Parathyroid adenoma (tissue), 2 donors: Measurements from ENCODE around the gene EIF2AK2.

Source experiments
- H2AFZ ChIP-seq: fragments of 300-600 bp; sonication (generic); one replicate; pipeline ENCODE4 v1.7.0; 2017; ENCODE audit warnings: antibody characterized with exemption, mild to moderate bottlenecking
- H3K27ac ChIP-seq: fragments of 300-600 bp; sonication (generic); one replicate; pipeline ENCODE4 v1.7.0; 2017
- H3K27me3 ChIP-seq: fragments of 300-600 bp; sonication (generic); one replicate; pipeline ENCODE4 v1.7.0; 2017; ENCODE audit warnings: low read length; ENCODE audit not compliant: control insufficient read depth, insufficient read depth
- H3K36me3 ChIP-seq: fragments of 300-600 bp; sonication (generic); one replicate; pipeline ENCODE4 v1.7.0; 2017; ENCODE audit warnings: low read length; ENCODE audit not compliant: control insufficient read depth, insufficient read depth
- H3K4me1 ChIP-seq: fragments of 300-600 bp; sonication (generic); one replicate; pipeline ENCODE4 v1.7.0; 2017; ENCODE audit warnings: control low read depth
- H3K4me2 ChIP-seq: fragments of 300-600 bp; sonication (generic); one replicate; pipeline ENCODE4 v1.7.0; 2017; ENCODE audit warnings: low read length
- H3K4me3 ChIP-seq: fragments of 300-600 bp; sonication (generic); one replicate; pipeline ENCODE4 v1.7.0; 2017; ENCODE audit warnings: low read depth, low read length
- H3K79me2 ChIP-seq: fragments of 300-600 bp; sonication (generic); one replicate; pipeline ENCODE4 v1.7.0; 2017; ENCODE audit warnings: control low read depth
- H3K9ac ChIP-seq: fragments of 300-600 bp; sonication (generic); one replicate; pipeline ENCODE4 v1.7.0; 2017; ENCODE audit warnings: mild to moderate bottlenecking
- H3K9me3 ChIP-seq: fragments of 300-600 bp; sonication (generic); one replicate; pipeline ENCODE4 v1.7.0; 2017; ENCODE audit warnings: low read length; ENCODE audit not compliant: control insufficient read depth
- TF ChIP-seq, protein P1 (sequence below): fragments of 300-600 bp; sonication (generic); IDR thresholded peaks from one replicate; pipeline ENCODE4 v1.7.0; 2017; ENCODE audit warnings: antibody characterized with exemption, mild to moderate bottlenecking
- donor health status: primary hyperparathyroidism.

Gene EIF2AK2

DNA sequence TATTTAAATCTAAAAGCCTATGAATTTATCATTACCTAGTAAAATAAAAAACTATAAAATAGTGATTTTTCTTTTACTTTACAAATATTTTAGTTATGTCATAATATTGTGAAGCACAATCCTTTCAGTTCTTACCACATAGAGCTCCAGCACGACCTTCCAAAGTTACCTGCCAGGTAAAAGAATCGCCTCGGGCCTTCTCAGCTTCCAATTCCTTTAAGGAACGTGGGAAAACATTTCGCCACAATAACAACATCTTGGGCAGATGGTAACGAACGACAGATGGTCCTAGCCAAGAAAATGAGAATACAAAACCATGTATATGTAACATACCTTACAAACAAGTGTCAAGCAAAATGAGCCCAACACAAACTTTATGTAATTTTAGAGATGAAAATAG lies 96.3 kb downstream of the EIF2AK2 start:
- Histone ChIP-seq H3K79me2 (no peaks in the 10 kb centered on the region), H3K27ac (no peak overlapping the region), H2AFZ (no peak overlapping the region), H3K36me3 (no peaks in the 10 kb centered on the region), H3K27me3 (no peaks in the 10 kb centered on the region), H3K4me1 (no peaks in the 10 kb centered on the region), H3K4me3 (no peak overlapping the region), H3K9ac (no peak overlapping the region), H3K9me3 (no peaks in the 10 kb centered on the region), H3K4me2 (no peak overlapping the region)
- TF ChIP-seq, protein P1, sequence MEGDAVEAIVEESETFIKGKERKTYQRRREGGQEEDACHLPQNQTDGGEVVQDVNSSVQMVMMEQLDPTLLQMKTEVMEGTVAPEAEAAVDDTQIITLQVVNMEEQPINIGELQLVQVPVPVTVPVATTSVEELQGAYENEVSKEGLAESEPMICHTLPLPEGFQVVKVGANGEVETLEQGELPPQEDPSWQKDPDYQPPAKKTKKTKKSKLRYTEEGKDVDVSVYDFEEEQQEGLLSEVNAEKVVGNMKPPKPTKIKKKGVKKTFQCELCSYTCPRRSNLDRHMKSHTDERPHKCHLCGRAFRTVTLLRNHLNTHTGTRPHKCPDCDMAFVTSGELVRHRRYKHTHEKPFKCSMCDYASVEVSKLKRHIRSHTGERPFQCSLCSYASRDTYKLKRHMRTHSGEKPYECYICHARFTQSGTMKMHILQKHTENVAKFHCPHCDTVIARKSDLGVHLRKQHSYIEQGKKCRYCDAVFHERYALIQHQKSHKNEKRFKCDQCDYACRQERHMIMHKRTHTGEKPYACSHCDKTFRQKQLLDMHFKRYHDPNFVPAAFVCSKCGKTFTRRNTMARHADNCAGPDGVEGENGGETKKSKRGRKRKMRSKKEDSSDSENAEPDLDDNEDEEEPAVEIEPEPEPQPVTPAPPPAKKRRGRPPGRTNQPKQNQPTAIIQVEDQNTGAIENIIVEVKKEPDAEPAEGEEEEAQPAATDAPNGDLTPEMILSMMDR = no peak

DNA sequence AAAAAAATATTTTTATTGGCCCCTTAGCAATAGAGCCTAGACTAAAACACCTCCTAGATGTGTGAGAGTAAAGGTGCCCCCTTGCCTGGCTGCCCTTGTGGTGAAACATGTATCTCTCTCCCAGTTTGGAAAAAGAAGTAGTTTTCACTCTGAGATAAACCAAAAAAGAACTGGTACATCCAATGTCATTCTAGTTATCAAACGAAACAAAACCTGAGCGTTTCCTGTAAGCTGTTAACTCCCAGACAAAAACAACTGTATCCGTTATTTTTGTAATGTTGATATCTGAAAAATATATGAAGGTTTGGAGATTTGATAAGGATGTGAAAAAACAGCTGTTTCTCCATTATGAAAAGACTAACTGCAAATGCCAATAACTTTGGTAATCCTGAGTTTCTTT lies 96.9 kb downstream of the EIF2AK2 start:
- TF ChIP-seq, protein P1 = no peak
- no peak overlapping the region for H3K4me3 ChIP-seq
- H3K4me2 ChIP-seq = no peak overlapping the region
- no peaks in the 10 kb centered on the region for H3K4me1 ChIP-seq
- H3K36me3 ChIP-seq = no peaks in the 10 kb centered on the region
- H3K9me3 ChIP-seq = no peaks in the 10 kb centered on the region
- no peak overlapping the region for H2AFZ ChIP-seq
- H3K27me3 ChIP-seq = no peaks in the 10 kb centered on the region
- no peak overlapping the region for H3K27ac ChIP-seq
- H3K79me2 ChIP-seq = no peaks in the 10 kb centered on the region
- no peak overlapping the region for H3K9ac ChIP-seq

DNA sequence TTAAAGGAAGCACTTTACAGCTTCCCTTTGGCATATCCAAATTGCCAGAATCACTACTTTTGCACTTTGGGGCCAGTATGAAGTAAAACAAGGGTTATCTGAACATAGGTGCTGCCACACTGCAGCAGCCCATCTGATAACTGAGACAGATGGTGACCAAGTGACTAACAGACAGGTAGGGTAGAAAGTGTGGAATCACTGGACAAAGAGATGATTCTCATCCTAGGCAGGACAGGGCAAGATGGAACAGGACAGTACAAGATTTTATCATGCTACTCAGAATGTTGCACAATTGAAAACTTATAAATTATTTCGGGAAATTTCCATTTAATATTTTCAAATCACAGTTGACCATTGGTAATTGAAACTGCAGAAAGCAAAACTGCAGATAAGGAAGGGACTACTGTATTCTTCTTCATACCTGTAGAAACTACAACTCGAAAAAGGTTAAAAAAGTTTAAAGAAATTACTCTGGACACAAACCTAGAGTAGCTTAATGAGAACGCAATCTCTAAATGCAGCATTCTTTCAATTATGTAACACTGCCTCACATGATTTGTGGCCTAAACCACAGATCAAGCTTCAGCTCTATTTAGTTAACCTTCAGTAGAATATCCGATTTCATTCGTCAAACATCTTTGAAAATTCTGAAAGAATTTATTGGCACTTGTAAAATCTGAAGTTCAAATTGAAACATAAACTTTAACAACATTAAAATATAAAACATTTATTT lies 104.0 kb downstream of the EIF2AK2 start:
- Histone ChIP-seq H3K4me1 (no peaks in the 10 kb centered on the region), H3K36me3 (no peaks in the 10 kb centered on the region), H3K4me2 (no peak overlapping the region), H3K27ac (no peak overlapping the region), H2AFZ (no peak overlapping the region), H3K4me3 (no peak overlapping the region), H3K27me3 (no peaks in the 10 kb centered on the region), H3K9ac (no peak overlapping the region), H3K79me2 (no peaks in the 10 kb centered on the region), H3K9me3 (no peaks in the 10 kb centered on the region)
- TF ChIP-seq, protein P1 = no peak
